ENCODE data around the gene ADAT1. TPM values are rescaled to one million over a fixed set of nuclear protein-coding genes. Genes with fewer than 3 reads are reported as not detected.

ADAT1 gene
- total RNA-seq, 4 donors from 2014 or later, result 27.2 to 38.7 (median 32.4) TPM

GRCh38 chr16:75624921-75625334 lies 1.8 kb upstream of the ADAT1 start:
- Histone ChIP-seq H3K27ac (no peak overlapping the region), H3K9me3 (no peaks in the 10 kb centered on the region), H3K4me1 (peaks cover 4 to 27% (median 10%) of the 10 kb centered on the region in 3 donors), H3K36me3 (peaks cover 0 to 53% of the 10 kb centered on the region in 2 donors), H3K4me3 (no peak overlapping the region), H3K27me3 (no peaks in the 10 kb centered on the region)
- WGBS, 2 donors (ENCODE audit: low coverage in 1 of 2), result 62 to 81% methylated on average over 4 of the region's 4 CpGs
- TF ChIP-seq, protein P1, sequence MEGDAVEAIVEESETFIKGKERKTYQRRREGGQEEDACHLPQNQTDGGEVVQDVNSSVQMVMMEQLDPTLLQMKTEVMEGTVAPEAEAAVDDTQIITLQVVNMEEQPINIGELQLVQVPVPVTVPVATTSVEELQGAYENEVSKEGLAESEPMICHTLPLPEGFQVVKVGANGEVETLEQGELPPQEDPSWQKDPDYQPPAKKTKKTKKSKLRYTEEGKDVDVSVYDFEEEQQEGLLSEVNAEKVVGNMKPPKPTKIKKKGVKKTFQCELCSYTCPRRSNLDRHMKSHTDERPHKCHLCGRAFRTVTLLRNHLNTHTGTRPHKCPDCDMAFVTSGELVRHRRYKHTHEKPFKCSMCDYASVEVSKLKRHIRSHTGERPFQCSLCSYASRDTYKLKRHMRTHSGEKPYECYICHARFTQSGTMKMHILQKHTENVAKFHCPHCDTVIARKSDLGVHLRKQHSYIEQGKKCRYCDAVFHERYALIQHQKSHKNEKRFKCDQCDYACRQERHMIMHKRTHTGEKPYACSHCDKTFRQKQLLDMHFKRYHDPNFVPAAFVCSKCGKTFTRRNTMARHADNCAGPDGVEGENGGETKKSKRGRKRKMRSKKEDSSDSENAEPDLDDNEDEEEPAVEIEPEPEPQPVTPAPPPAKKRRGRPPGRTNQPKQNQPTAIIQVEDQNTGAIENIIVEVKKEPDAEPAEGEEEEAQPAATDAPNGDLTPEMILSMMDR (IDR thresholded peaks at IDR 0.05), result no peak
- TF ChIP-seq POLR2AphosphoS5 (IDR thresholded peaks at IDR 0.05) (no peak), EP300 (IDR thresholded peaks at IDR 0.05) (no peak), POLR2A (IDR thresholded peaks at IDR 0.05) (no peak)
- ATAC-seq, result no peak

DNA sequence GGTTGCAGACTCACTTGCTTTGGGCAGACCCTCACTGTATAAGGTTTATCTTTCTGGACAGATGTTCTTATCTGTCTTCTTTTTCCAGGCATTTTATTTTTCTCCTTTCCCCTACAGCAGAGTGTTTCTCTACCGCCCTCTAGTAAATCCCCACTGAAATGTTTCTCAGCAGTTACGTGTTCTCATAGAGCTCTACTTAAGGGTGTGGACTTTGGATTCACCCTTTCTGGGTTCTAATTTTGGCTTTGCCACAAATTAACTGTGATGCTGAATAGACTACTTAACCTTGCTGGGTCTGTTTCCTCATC lies 2.0 kb downstream of the ADAT1 start:
- Histone ChIP-seq H3K36me3 (peaks cover 0 to 52% of the 10 kb centered on the region in 2 donors), H3K27me3 (no peaks in the 10 kb centered on the region), H3K27ac (peak overlapping the region in 1 of 4 donors; percentile 95), H3K9me3 (no peaks in the 10 kb centered on the region), H3K4me3 (no peak overlapping the region), H3K4me1 (peaks cover 4 to 27% (median 10%) of the 10 kb centered on the region in 3 donors)
- TF ChIP-seq POLR2AphosphoS5 (IDR thresholded peaks at IDR 0.05) (no peak), EP300 (IDR thresholded peaks at IDR 0.05) (no peak), POLR2A (IDR thresholded peaks at IDR 0.05) (no peak)
- TF ChIP-seq, protein P1 (IDR thresholded peaks at IDR 0.05), result peak in 2 of 4 experiments; percentile 34 to 35
- no peak for ATAC-seq
- WGBS, 2 donors (ENCODE audit: low coverage in 1 of 2), result 10 to 18% methylated on average over 2 of the region's 2 CpGs

GRCh38 chr16:75620326-75621169 lies 2.5 kb downstream of the ADAT1 start:
- Histone ChIP-seq H3K27ac (no peak overlapping the region), H3K4me1 (peaks cover 4 to 27% (median 10%) of the 10 kb centered on the region in 3 donors), H3K9me3 (no peaks in the 10 kb centered on the region), H3K27me3 (no peaks in the 10 kb centered on the region), H3K36me3 (peaks cover 0 to 52% of the 10 kb centered on the region in 2 donors), H3K4me3 (no peak overlapping the region)
- no peak for ATAC-seq
- TF ChIP-seq, protein P1 (IDR thresholded peaks at IDR 0.05), result no peak
- TF ChIP-seq POLR2A (IDR thresholded peaks at IDR 0.05) (no peak), POLR2AphosphoS5 (IDR thresholded peaks at IDR 0.05) (no peak)
- 83 to 85% methylated on average over 2 to 15 of the region's 20 CpGs for WGBS, 2 donors (ENCODE audit: low coverage in 1 of 2)

DNA sequence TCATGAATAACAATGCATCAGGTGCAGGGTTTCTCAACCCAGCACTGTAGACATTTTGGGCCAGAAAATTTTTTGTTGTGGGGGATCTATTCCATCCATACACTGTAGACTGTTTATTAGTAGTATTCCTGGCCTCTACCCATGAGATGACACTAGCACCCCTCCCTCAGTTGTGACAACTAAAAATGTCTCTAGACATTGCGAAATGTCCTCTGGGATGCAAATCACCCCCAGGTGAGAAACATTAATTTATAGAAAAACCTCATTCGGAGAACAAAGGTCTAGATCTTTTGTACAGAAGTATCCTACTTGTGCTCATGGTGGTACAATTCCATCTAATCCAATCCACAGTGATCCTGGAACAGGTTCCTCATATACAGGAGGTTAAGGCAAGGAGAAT lies 4.3 kb downstream of the ADAT1 start:
- H3K27me3 ChIP-seq, result no peaks in the 10 kb centered on the region
- WGBS, 2 donors (ENCODE audit: low coverage in 1 of 2), result 83 to 89% methylated on average over 1 to 2 of the region's 2 CpGs
- no peaks in the 10 kb centered on the region for H3K9me3 ChIP-seq
- peaks cover 0 to 62% of the 10 kb centered on the region in 2 donors for H3K36me3 ChIP-seq
- no peak overlapping the region for H3K27ac ChIP-seq
- no peak overlapping the region for H3K4me3 ChIP-seq
- TF ChIP-seq, protein P1 (IDR thresholded peaks at IDR 0.05), result no peak
- TF ChIP-seq EP300 (IDR thresholded peaks at IDR 0.05), result no peak
- no peak for TF ChIP-seq POLR2A (IDR thresholded peaks at IDR 0.05)
- H3K4me1 ChIP-seq, result peaks cover 4 to 26% (median 10%) of the 10 kb centered on the region in 3 donors
- no peak for ATAC-seq

DNA sequence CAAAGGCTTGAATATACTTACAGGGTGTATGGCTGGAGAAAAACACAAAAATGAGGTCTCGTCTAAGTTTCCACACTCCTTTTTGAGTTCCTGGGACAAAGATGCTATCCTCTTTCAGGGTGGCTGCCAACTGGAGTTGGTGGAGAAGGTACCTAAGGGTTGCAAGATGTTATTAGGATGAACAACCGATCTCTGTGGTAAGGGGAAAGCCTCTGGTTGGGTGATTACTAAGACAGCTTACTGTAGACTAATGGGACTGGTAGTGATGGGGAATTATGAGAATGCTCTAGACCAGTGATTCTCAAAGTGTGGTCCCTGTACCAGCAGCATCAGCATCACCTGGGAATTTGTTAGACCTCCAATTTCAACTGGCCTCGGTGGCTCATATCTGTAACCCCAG lies 6.0 kb downstream of the ADAT1 start:
- Histone ChIP-seq H3K4me1 (peaks cover 2 to 15% (median 6%) of the 10 kb centered on the region in 3 donors), H3K27ac (no peak overlapping the region), H3K9me3 (no peaks in the 10 kb centered on the region), H3K4me3 (no peak overlapping the region), H3K36me3 (peaks cover 0 to 79% of the 10 kb centered on the region in 2 donors), H3K27me3 (no peaks in the 10 kb centered on the region)
- no peak for TF ChIP-seq POLR2AphosphoS5 (IDR thresholded peaks at IDR 0.05)
- no peak for ATAC-seq
- 80 to 90% methylated on average over 2 to 3 of the region's 3 CpGs for WGBS, 2 donors (ENCODE audit: low coverage in 1 of 2)

Data from gastroesophageal sphincter (tissue), 4 donors.